ENCODE measurements around the gene HCRTR1.

HCRTR1 gene

DNA sequence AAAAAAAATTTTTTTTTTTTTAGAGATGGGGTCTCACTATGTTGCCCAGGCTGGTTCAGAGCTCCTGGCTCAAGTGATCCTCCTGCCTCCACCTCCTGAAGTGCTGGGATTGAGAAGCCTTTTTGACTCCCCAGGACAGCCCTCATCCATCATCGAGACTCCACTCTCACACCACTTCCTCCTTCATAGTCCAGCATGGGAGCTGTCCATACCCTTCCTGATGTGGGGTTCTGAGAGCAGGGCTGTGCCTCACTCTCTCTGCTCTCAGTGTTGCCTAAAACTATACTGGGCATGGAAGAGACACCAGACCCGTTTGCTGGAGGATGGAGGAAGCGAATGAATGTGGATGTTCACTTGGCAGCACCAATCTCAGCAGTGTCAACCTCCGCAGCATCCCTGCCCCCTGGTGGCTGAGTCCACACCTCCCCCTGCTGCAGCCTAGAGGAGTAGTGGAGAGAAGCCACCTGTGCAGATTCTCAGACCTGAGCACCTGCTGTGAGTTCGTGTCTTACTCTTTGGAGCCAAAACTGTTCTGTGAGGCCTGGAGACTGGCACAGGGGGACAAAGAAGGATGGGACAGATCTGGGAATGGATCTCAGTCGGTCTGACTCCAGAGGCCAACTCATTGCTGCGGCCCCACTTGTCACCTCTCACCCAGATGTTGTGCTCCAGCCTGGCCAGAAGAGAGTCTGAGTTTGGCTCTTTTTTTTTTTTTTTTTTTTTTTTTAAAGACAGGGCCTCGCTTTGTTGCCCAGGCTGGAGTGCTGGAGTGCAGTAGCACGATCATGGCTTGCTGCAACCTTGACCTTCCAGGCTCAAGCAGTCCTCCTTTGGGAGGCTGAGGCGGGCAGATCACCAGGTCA lies 23.5 kb upstream of the HCRTR1 start:
- in situ Hi-C loops (cut with HindIII; ENCODE audit: low pct_unique_long_range_greater_than_20kb, low sequenced_read_pairs), result no loop called here
- peak; percentile 70 to 80 for DNase-seq (ENCODE audit: low read depth in 1 of 2, low spot score in 1 of 2)

DNA sequence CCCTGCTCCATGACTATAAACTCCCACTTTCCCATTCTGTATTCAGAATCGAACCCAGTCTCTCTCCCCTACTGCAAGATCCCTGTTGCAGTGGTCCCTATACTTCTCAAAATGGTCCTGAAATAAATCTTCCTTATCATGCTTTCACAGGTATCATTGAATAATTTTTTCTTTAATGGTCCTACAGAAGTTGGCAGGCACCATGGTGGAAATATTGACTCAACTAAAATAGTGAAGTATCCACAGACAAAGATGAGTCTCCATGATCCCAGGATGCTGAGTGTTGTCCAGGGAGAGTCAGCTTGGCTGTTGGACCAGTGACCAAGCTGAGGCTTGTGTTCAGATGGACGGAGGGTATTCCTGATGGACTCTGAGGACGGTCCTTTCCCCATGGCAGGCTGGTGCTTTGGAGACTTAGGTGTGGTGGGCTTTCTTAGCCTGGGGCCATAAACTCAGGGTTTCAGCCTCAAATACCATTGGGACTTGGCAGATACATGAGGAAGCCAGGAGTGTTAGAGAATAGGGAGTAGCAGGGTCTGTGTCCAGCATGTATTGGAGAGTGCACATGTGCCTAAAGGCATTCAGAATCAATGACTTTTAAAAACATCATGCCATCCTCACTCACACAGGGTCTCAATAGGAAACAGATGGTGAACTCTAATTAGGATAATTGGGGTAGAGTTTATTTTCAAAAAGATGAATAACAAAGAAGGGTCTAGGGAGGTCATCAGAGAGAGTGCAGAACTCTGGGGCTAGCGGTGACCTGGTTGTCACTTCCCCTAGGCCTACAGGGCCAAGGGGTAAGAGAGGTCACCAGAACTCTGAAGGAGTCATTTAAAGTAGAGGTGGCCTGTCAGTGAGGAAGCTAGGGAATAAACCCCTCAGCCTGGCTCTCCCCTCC lies 21.4 kb upstream of the HCRTR1 start:
- in situ Hi-C loops (cut with HindIII; ENCODE audit: low pct_unique_long_range_greater_than_20kb, low sequenced_read_pairs), result no loop called here
- TF ChIP-seq JUND (IDR thresholded peaks at IDR 0.05; ENCODE audit: low read depth), result no peak
- DNase-seq (ENCODE audit: low read depth in 1 of 2, low spot score in 1 of 2), result no peak

More for the DNA sequence above, 23.5 kb upstream of the HCRTR1 start:
- TF ChIP-seq JUND (IDR thresholded peaks at IDR 0.05; ENCODE audit: low read depth), result no peak

DNA sequence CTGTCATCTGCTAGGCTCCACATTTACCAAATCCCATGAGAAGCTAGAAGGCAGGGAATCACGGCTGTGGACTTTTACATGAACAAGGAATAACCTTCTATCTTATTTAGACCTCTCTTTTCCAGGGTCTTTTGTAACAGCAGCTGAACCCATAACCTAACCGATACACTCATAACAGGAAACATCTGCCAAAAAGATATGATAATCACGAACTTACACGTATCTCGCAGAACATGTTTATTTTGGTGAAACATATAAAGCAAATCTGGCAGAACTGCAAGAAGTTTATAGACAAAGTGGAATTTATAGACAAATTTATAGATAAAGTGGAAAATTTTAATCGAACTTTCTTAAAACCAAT lies 20.8 kb upstream of the HCRTR1 start:
- no peak for TF ChIP-seq JUND (IDR thresholded peaks at IDR 0.05; ENCODE audit: low read depth)
- DNase-seq (ENCODE audit: low read depth in 1 of 2, low spot score in 1 of 2), result no peak
- in situ Hi-C loops (cut with HindIII; ENCODE audit: low pct_unique_long_range_greater_than_20kb, low sequenced_read_pairs), result no loop called here

DNA sequence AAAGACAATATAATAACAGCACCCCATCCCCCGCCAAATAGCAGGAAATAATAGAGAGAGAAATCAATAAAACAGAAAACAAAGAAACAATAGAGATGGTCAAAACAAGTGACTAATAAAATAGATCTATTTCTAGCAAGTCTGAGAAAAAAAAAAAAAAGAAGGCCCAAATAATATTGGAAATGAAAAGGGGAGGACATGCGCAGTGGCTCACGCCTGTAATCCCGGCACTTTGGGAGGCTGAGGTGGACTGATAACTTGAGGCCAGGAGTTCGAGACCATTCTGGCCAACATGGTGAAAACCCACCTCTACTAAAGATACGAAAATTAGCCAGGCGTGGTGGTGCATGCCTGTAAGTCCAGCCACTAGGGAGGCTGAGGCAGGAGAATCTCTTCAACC lies 18.5 kb upstream of the HCRTR1 start:
- no peak for TF ChIP-seq JUND (IDR thresholded peaks at IDR 0.05; ENCODE audit: low read depth)
- DNase-seq (ENCODE audit: low read depth in 1 of 2, low spot score in 1 of 2), result no peak
- in situ Hi-C loops (cut with HindIII; ENCODE audit: low pct_unique_long_range_greater_than_20kb, low sequenced_read_pairs), result no loop called here

DNA sequence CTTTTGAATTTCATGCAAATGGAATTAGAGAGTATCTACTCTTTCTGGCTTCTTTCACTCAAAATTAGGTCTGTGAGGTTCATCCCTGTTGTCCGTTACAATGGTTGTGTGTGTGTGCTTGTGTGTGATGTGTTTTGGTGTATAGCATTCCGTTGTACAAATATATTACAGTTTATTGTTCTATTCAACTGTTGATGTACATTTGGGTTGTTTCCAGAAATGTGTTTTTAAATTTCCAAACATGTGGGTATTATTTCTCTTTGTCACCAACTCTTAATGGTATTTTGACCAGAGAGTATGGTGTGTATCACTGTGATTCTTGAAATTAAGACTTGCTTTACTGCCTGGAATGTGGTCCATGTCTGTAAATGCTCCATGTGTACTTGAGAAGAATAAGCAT lies 16.8 kb upstream of the HCRTR1 start:
- DNase-seq (ENCODE audit: low read depth in 1 of 2, low spot score in 1 of 2), result no peak
- in situ Hi-C loops (cut with HindIII; ENCODE audit: low pct_unique_long_range_greater_than_20kb, low sequenced_read_pairs), result no loop called here
- TF ChIP-seq JUND (IDR thresholded peaks at IDR 0.05; ENCODE audit: low read depth), result no peak

DNA sequence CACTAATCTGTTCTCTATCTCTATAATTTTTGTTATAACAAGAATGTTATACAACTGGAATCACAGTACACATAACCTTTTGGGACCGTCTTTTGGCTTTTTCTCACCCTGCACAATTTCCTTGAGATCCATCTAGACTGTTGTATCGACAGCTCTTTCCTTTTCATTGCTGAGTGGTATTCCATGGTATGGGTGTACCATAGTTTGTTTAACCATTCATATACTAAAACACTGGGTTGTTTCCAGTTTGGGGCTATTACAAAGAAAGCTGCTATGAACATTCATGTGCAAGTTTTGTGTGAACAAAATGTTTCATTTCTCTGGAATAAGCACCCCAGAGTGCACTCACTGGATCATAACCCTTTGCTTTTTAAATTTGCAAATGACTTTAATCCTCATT lies 15.4 kb upstream of the HCRTR1 start:
- in situ Hi-C loops (cut with HindIII; ENCODE audit: low pct_unique_long_range_greater_than_20kb, low sequenced_read_pairs), result no loop called here
- TF ChIP-seq JUND (IDR thresholded peaks at IDR 0.05; ENCODE audit: low read depth), result no peak
- DNase-seq (ENCODE audit: low read depth in 1 of 2, low spot score in 1 of 2), result no peak

DNA sequence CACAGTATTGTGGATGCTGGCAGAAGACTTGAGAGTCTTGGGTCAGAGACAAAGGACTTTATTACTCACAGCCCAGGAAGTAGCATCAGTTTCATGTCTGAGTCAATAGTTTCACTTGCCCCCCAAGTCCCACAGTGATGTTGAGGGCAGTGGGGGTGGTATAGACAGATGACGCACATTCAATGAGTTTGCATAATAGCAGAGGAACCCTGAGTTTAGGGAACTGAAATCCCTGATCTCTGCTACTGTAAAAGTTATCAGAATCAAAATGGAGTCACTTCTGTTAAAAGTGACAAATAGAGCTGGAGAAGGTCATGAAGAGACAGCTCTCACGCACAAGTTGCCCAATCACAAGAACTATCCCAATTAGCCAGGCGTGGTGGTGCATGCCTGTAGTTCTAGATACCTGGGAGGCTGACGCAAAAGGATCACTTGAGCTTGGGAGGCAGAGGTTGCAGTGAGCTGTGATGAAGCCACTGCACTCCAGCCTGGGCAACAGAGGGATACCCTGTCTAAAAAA lies 11.5 kb upstream of the HCRTR1 start:
- TF ChIP-seq JUND (IDR thresholded peaks at IDR 0.05; ENCODE audit: low read depth), result no peak
- DNase-seq (ENCODE audit: low read depth in 1 of 2, low spot score in 1 of 2), result no peak
- in situ Hi-C loops (cut with HindIII; ENCODE audit: low pct_unique_long_range_greater_than_20kb, low sequenced_read_pairs), result no loop called here

DNA sequence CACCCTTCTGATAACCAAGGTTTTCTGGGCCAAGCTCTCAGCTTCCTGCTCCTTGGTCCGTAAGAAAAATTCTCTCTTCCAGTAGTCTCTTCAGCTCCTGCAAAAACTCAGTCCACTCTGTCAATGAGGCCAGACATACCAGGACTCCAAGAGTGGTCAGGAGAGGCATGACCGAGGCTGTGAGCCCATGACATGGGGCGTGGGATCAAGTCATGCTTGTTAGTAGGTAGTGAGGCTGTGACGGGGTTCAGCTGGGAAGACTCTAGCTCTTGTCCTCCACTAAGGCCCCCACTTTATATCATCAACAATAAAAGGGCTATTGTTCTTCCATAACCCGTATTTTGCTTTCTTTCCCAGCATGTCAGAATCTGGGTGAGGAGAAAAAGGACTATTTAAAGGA lies 10.1 kb upstream of the HCRTR1 start:
- in situ Hi-C loops (cut with HindIII; ENCODE audit: low pct_unique_long_range_greater_than_20kb, low sequenced_read_pairs), result no loop called here
- TF ChIP-seq JUND (IDR thresholded peaks at IDR 0.05; ENCODE audit: low read depth), result no peak
- DNase-seq (ENCODE audit: low read depth in 1 of 2, low spot score in 1 of 2), result no peak

DNA sequence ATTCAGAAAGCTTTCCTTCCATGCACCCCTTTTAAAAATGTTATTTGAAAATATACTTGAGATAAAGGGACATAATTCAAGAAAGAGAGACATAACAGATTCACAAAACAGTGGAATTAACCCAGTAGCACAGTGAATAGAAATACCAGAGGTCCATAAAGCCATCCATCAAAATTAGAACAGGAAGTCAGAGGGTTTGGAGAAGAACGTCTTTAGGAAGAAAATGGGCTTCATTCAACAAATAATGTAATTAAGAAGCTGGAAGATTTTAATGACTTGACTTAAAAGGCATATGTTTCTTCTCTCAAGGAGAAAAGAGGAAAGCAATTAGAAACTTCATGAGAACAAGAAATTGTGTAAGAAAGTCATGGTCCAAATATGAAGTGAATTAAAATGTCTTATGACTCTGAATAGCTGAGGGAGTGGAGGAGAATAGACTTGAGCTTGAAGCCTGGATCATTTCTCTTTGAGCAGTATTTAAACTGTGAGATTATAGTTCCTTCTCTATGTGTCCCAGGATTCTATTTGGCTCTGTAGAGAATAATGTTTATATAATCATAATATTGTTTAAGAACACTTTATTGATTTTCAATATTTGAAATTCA lies 7.9 kb upstream of the HCRTR1 start:
- DNase-seq (ENCODE audit: low read depth in 1 of 2, low spot score in 1 of 2), result no peak
- no peak for TF ChIP-seq JUND (IDR thresholded peaks at IDR 0.05; ENCODE audit: low read depth)
- in situ Hi-C loops (cut with HindIII; ENCODE audit: low pct_unique_long_range_greater_than_20kb, low sequenced_read_pairs), result no loop called here

DNA sequence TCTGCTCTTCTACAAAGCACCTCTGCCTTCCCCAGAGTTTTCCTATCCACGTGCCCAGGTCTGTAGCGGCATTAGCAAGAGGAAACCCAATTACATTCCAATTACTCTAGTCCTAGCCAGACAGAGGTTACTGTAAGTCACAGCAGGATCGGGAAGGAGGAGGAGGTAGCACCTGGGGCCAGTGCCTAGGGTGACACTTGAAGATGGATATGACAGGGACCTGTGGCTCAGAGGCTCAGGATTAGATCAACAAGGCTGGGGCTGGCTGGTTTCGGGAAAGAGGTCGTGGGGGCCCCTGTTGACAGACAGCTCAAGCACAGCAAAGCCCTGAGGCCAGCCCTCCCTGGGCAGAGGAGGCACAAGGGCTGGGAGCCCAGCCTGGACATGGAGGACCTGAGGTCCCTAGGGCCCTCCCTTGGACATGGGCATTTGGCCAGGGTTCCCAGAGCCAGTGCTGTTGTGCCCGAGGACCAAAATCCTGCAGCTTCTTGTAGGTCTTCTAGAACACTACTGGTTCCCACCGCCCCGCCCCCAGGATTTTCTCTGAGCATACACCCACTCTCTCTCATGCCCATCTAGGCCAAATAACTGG lies 3.0 kb upstream of the HCRTR1 start:
- DNase-seq (ENCODE audit: low read depth in 1 of 2, low spot score in 1 of 2), result no peak
- in situ Hi-C loops (cut with HindIII; ENCODE audit: low pct_unique_long_range_greater_than_20kb, low sequenced_read_pairs), result no loop called here

DNA sequence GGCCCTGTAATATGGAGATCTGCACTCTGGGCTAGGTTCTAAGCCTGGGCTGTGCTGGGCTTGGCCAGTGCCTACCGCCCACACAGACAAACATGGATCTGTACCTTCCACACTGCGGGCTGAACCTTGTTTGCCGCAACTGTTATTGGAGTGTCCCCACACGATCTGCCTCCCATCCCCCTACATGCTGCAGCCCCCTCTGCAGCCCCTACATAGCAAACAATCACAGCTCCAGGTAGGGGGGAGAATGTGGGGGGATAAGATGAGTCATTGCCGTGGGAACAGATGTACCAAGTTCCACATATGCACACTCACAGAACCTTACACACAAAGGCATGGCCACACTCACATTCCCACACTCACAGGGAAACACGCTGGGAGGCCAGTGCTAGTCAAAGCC lies 2.1 kb upstream of the HCRTR1 start:
- TF ChIP-seq JUND (IDR thresholded peaks at IDR 0.05; ENCODE audit: low read depth), result no peak
- in situ Hi-C loops (cut with HindIII; ENCODE audit: low pct_unique_long_range_greater_than_20kb, low sequenced_read_pairs), result no loop called here
- DNase-seq (ENCODE audit: low read depth in 1 of 2, low spot score in 1 of 2), result no peak

More for the DNA sequence above, 3.0 kb upstream of the HCRTR1 start:
- no peak for TF ChIP-seq JUND (IDR thresholded peaks at IDR 0.05; ENCODE audit: low read depth)

DNA sequence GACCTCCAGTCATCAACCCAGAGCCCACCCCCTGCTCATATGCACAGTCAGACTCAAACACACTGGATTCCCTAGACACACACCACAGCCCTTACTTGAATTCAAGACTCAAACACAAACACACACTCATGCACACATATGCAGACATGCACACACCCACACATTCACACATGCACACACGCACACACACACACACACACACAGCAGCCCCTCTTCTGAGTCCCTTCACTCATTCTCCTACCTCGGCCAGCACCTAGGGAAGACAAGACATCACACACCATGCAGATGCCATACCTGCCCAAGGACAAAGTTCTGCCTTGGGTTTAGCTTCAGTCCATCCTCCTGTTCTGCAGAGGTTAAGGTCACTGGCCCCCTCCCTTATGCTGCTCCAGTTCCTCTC lies 1.6 kb upstream of the HCRTR1 start:
- TF ChIP-seq JUND (IDR thresholded peaks at IDR 0.05; ENCODE audit: low read depth), result no peak
- in situ Hi-C loops (cut with HindIII; ENCODE audit: low pct_unique_long_range_greater_than_20kb, low sequenced_read_pairs), result no loop called here
- DNase-seq (ENCODE audit: low read depth in 1 of 2, low spot score in 1 of 2), result no peak
